GM19351 (cell line): ENCODE data around the gene NFKBIB.
"Not testable (repeated sequence)": the region's sequence is repeated elsewhere in the genome, so short reads cannot be mapped to it uniquely, and the experiment has no call there.

Experiments used
- ATAC-seq: cut with Tn5 transposase; IDR thresholded peaks from one replicate; pipeline ENCODE4 v1.9.1; 2021; ENCODE audit warnings: mild to moderate bottlenecking, moderate library complexity; ENCODE audit not compliant: unreplicated experiment

Gene NFKBIB

GRCh38 chr19:38899447-38900201 lies at the start of gene NFKBIB, which contains the start of gene SIRT2:
Gene NFKBIB (plus strand): TSS chr19:38899969. CDS start chr19:38900033, 64 bp downstream.
Gene SIRT2 (minus strand): TSS chr19:38899618. CDS start chr19:38899521, 97 bp downstream.
- ATAC-seq: peak; percentile 90

- ATAC-seq: peak; percentile 59
Observed at GRCh38 chr19:38850436-38850975, 49.3 kb upstream of the NFKBIB start.

- no peak for ATAC-seq
Observed at GRCh38 chr19:38850976-38851621, 48.7 kb upstream of the NFKBIB start.

- ATAC-seq: no peak
Observed at GRCh38 chr19:38851622-38852230, 48.0 kb upstream of the NFKBIB start.

- ATAC-seq: no peak
Observed at GRCh38 chr19:38852231-38853044, 47.3 kb upstream of the NFKBIB start.

GRCh38 chr19:38853214-38853613 lies 46.6 kb upstream of the NFKBIB start:
- ATAC-seq: no peak

- ATAC-seq: not testable (repeated sequence)
Observed at GRCh38 chr19:38854961-38855360, 44.8 kb upstream of the NFKBIB start.

- not testable (repeated sequence) for ATAC-seq
Observed at GRCh38 chr19:38855751-38856150, 44.0 kb upstream of the NFKBIB start.

- ATAC-seq: no peak
Observed at GRCh38 chr19:38856813-38857212, 43.0 kb upstream of the NFKBIB start.

- not testable (repeated sequence) for ATAC-seq
Observed at GRCh38 chr19:38859631-38860204, 40.1 kb upstream of the NFKBIB start.

GRCh38 chr19:38861368-38861767 lies 38.4 kb upstream of the NFKBIB start:
- ATAC-seq: no peak

GRCh38 chr19:38862321-38863059 lies 37.3 kb upstream of the NFKBIB start:
- no peak for ATAC-seq

GRCh38 chr19:38867171-38867780 lies 32.5 kb upstream of the NFKBIB start:
- no peak for ATAC-seq

GRCh38 chr19:38868551-38868950 lies 31.2 kb upstream of the NFKBIB start:
- no peak for ATAC-seq

- ATAC-seq: no peak
Observed at GRCh38 chr19:38869160-38869835, 30.5 kb upstream of the NFKBIB start.

- no peak for ATAC-seq
Observed at GRCh38 chr19:38869836-38870607, 29.7 kb upstream of the NFKBIB start.

GRCh38 chr19:38870612-38871011 lies 29.2 kb upstream of the NFKBIB start:
- ATAC-seq: no peak

- ATAC-seq: not testable (repeated sequence)
Observed at GRCh38 chr19:38873400-38873799, 26.4 kb upstream of the NFKBIB start.
